Measurements from ENCODE around the gene WLS.
"Not testable (repeated sequence)": the region's sequence is repeated elsewhere in the genome, so short reads cannot be mapped to it uniquely, and the experiment has no call there.

WLS gene

GRCh38 chr1:68164918-68165317 lies 67.4 kb downstream of the WLS start:
- no peak for DNase-seq (ENCODE audit: low read depth)

- DNase-seq (ENCODE audit: low read depth) = no peak
Observed at GRCh38 chr1:68163220-68163619, 69.1 kb downstream of the WLS start.

- no peak for DNase-seq (ENCODE audit: low read depth)
Observed at GRCh38 chr1:68162761-68163160, 69.6 kb downstream of the WLS start.

- not testable (repeated sequence) for DNase-seq (ENCODE audit: low read depth)
Observed at GRCh38 chr1:68161672-68162071, 70.7 kb downstream of the WLS start.

- DNase-seq (ENCODE audit: low read depth) = not testable (repeated sequence)
Observed at GRCh38 chr1:68160935-68161334, 71.4 kb downstream of the WLS start.

- DNase-seq (ENCODE audit: low read depth) = no peak
Observed at GRCh38 chr1:68160021-68160420, 72.3 kb downstream of the WLS start.

- DNase-seq (ENCODE audit: low read depth) = no peak
Observed at GRCh38 chr1:68158837-68159236, 73.5 kb downstream of the WLS start.

GRCh38 chr1:68157416-68157815 lies 74.9 kb downstream of the WLS start:
- no peak for DNase-seq (ENCODE audit: low read depth)

- no peak for DNase-seq (ENCODE audit: low read depth)
Observed at GRCh38 chr1:68151690-68152089, 80.6 kb downstream of the WLS start.

GRCh38 chr1:68149907-68150306 lies 82.4 kb downstream of the WLS start:
- DNase-seq (ENCODE audit: low read depth) = no peak

- no peak for DNase-seq (ENCODE audit: low read depth)
Observed at GRCh38 chr1:68149110-68149798, 83.1 kb downstream of the WLS start.

- DNase-seq (ENCODE audit: low read depth) = no peak
Observed at GRCh38 chr1:68148631-68149030, 83.7 kb downstream of the WLS start.

GRCh38 chr1:68147534-68148171 lies 84.7 kb downstream of the WLS start:
- no peak for DNase-seq (ENCODE audit: low read depth)

- DNase-seq (ENCODE audit: low read depth) = no peak
Observed at GRCh38 chr1:68145418-68146126, 86.8 kb downstream of the WLS start.

- no peak for DNase-seq (ENCODE audit: low read depth)
Observed at GRCh38 chr1:68144856-68145255, 87.5 kb downstream of the WLS start.

GRCh38 chr1:68143633-68144032 lies 88.7 kb downstream of the WLS start:
- no peak for DNase-seq (ENCODE audit: low read depth)

- no peak for DNase-seq (ENCODE audit: low read depth)
Observed at GRCh38 chr1:68142461-68142860, 89.9 kb downstream of the WLS start.

- no peak for DNase-seq (ENCODE audit: low read depth)
Observed at GRCh38 chr1:68142036-68142435, 90.3 kb downstream of the WLS start.

GRCh38 chr1:68141071-68142021 lies 91.0 kb downstream of the WLS start:
- no peak for DNase-seq (ENCODE audit: low read depth)

GRCh38 chr1:68140536-68140935 lies 91.8 kb downstream of the WLS start:
- no peak for DNase-seq (ENCODE audit: low read depth)

- no peak for DNase-seq (ENCODE audit: low read depth)
Observed at GRCh38 chr1:68136187-68136586, 96.1 kb downstream of the WLS start.

Data from activated T-cell treated with anti-CD3 and anti-CD28 coated beads for 1 hour (primary cell).